K562 (cell line): ENCODE results near the gene AGPAT1. TPM values are rescaled to one million over a fixed set of nuclear protein-coding genes. Genes with fewer than 3 reads are reported as not detected.

Experiments used
- CAMTA2 ChIP-seq: fragments of 250-450 bp; sonication (Bioruptor Pico); conservative IDR thresholded peaks from 2 replicates; pipeline ENCODE4 v1.5.1; 2022
- HMGN3 ChIP-seq: IDR thresholded peaks from 2 replicates; pipeline ENCODE4 v1.6.1; 2011; ENCODE audit warnings: borderline replicate concordance, low read depth, mild to moderate bottlenecking, mixed read lengths, low read length; ENCODE audit not compliant: insufficient read length; ENCODE audit errors: extremely low read depth
- KLF16 ChIP-seq: IDR thresholded peaks from 2 replicates; pipeline ENCODE4 v1.6.1; 2016; ENCODE audit warnings: antibody characterized with exemption
- LEF1 ChIP-seq: fragments of 450-650 bp; IDR thresholded peaks from 2 replicates; pipeline ENCODE4 v1.6.1; 2016; ENCODE audit warnings: mild to moderate bottlenecking
- MYC ChIP-seq, 2 experiments: fragments of 250-450 bp in 1 of 2; sonication (Bioruptor Pico) in 1 of 2; IDR thresholded peaks; 2 replicates each; pipeline versions ENCODE4 v1.5.1 to v1.6.1; 2012 to 2021; ENCODE audit warnings: low read depth in 2 of 2, borderline replicate concordance in 1 of 2, improper control_type of control experiment in 1 of 2, low read length in 1 of 2, mild to moderate bottlenecking in 1 of 2, moderate library complexity in 1 of 2
- POLR2B ChIP-seq: fragments of 450-650 bp; IDR thresholded peaks from 2 replicates; pipeline ENCODE4 v1.6.1; 2018; ENCODE audit warnings: low read depth; ENCODE audit not compliant: partially characterized antibody
- RAD21 ChIP-seq, 2 experiments: fragments of 250-450 bp in 1 of 2; fragments of 450-650 bp in 1 of 2; sonication (Bioruptor Pico) in 1 of 2; formaldehyde crosslinking in 1 of 2; IDR thresholded peaks in 1 of 2; conservative IDR thresholded peaks in 1 of 2; 2 replicates each; pipeline versions ENCODE4 v1.4.0 to v1.8.0; 2020 to 2022; ENCODE audit warnings: mild to moderate bottlenecking in 2 of 2, moderate library complexity in 1 of 2
- SP1 ChIP-seq: sonication (generic); formaldehyde crosslinking; IDR thresholded peaks from 2 replicates; pipeline ENCODE4 v1.8.1; 2022; ENCODE audit warnings: mild to moderate bottlenecking, missing genetic modification reagents
- XRCC4 ChIP-seq: IDR thresholded peaks from one replicate; pipeline ENCODE4 v1.6.1; 2011; ENCODE audit not compliant: insufficient read depth, insufficient read length; ENCODE audit errors: extremely low read depth
- ZKSCAN3 ChIP-seq: fragments of 250-450 bp; sonication (Bioruptor Pico); IDR thresholded peaks from 2 replicates; pipeline ENCODE4 v1.4.0; 2020
- ZNF212 ChIP-seq: fragments of 450-650 bp; formaldehyde crosslinking; IDR thresholded peaks from 2 replicates; pipeline ENCODE4 v1.4.0; 2020; ENCODE audit warnings: mild to moderate bottlenecking
- ZNF431 ChIP-seq: sonication (generic); formaldehyde crosslinking; IDR thresholded peaks from 2 replicates; pipeline ENCODE4 v1.8.0; 2022; ENCODE audit warnings: mild to moderate bottlenecking, missing genetic modification reagents
- ZNF644 ChIP-seq: fragments of 200-800 bp; sonication (Bioruptor generic); IDR thresholded peaks from 2 replicates; pipeline ENCODE4 v1.6.1; 2016; ENCODE audit warnings: low read depth, missing genetic modification characterization, missing compliant biosample characterization
- polyA plus RNA-seq, 8 experiments: library from polyadenylated mRNA; depleted of rRNA in 4 of 8; stranded (reverse) in 5 of 8; unstranded in 3 of 8; fragments of >200 nt; fragmentation: Nextera tagmentation in 2 of 8; fragmentation: Illumina TruSeq in 1 of 8; extraction: Ambion mirVana in 2 of 8; extraction: Trizol in 1 of 8; gene quantifications; 2 replicates each; pipeline versions ENCODE4 v1.2.1 to v1.2.3, GENCODE V29; 2011 to 2014; ENCODE audit warnings: inconsistent platforms in 1 of 8, missing spikeins in 1 of 8
- total RNA-seq, 7 experiments: library from RNA; depleted of rRNA in 6 of 7; stranded (reverse); fragments of >200 nt in 6 of 7; fragmentation: Illumina TruSeq in 2 of 7; extraction: Trizol in 2 of 7; gene quantifications; 2 replicates each; pipeline versions ENCODE4 v1.2.1 to v1.2.3, GENCODE V29; 2011 to 2021; ENCODE audit warnings: low replicate concordance in 1 of 7
- TF ChIP-seq, protein P1 (sequence below): fragments of 250-450 bp; sonication (Bioruptor Pico); IDR thresholded peaks from 2 replicates; pipeline ENCODE4 v1.5.0; 2020; ENCODE audit warnings: mild to moderate bottlenecking, borderline replicate concordance
- TF ChIP-seq, protein P2 (sequence below): sonication (generic); formaldehyde crosslinking; IDR thresholded peaks from 2 replicates; pipeline ENCODE4 v1.8.0; 2022; ENCODE audit warnings: missing genetic modification reagents, mild to moderate bottlenecking, borderline replicate concordance
- TF ChIP-seq, protein P3 (sequence below): fragments of 450-650 bp; IDR thresholded peaks from 2 replicates; pipeline ENCODE4 v1.6.1; 2014; ENCODE audit warnings: low read depth, mild to moderate bottlenecking, moderate library complexity, borderline replicate concordance
- TF ChIP-seq, protein P4 (sequence below): fragments of 250-450 bp; sonication (Bioruptor Pico); IDR thresholded peaks from 2 replicates; pipeline ENCODE4 v1.4.0; 2020

Gene AGPAT1
- total and polyA plus RNA-seq, 9 of the 15 experiments (the other 6 are each of a cell fraction or from before 2014, with no cell fraction given) = 37.9 to 176 (median 69.4) TPM

DNA sequence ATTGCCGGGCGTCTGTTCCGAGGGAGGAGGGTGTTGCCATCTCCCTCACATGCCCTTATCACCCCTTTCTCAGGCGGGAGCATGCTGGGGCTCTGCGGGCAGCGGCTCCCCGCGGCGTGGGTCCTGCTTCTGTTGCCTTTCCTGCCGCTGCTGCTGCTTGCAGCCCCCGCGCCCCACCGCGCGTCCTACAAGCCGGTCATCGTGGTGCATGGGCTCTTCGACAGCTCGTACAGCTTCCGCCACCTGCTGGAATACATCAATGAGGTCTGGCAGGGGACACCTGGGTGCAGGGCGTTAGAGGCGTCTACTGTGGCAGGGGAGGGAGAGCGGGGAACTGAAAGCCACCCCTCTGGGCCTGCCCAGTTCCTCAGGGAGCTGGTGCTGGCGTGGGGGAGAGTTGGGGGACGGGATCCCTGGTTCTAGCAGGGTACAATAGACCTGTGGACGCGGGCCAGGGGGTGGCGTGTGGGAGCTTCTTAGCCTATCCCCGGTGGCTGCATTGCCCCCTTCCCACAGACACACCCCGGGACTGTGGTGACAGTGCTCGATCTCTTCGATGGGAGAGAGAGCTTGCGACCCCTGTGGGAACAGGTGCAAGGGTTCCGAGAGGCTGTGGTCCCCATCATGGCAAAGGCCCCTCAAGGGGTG, 21.2 kb downstream of the AGPAT1 start (continued):
- TF ChIP-seq, protein P1, sequence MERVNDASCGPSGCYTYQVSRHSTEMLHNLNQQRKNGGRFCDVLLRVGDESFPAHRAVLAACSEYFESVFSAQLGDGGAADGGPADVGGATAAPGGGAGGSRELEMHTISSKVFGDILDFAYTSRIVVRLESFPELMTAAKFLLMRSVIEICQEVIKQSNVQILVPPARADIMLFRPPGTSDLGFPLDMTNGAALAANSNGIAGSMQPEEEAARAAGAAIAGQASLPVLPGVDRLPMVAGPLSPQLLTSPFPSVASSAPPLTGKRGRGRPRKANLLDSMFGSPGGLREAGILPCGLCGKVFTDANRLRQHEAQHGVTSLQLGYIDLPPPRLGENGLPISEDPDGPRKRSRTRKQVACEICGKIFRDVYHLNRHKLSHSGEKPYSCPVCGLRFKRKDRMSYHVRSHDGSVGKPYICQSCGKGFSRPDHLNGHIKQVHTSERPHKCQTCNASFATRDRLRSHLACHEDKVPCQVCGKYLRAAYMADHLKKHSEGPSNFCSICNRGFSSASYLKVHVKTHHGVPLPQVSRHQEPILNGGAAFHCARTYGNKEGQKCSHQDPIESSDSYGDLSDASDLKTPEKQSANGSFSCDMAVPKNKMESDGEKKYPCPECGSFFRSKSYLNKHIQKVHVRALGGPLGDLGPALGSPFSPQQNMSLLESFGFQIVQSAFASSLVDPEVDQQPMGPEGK (CRISPR knock-in tag) = peak; percentile 71; the same call in 1 of the 2 replicates
- TF ChIP-seq XRCC4 (no peak), ZNF644 (tag) (no peak), KLF16 (peak; percentile 67; the same call in 1 of the 2 replicates), ZNF431 (CRISPR knock-in tag) (no peak), HMGN3 (peak; percentile 86), SP1 (CRISPR knock-in tag) (no peak), ZKSCAN3 (CRISPR knock-in tag) (no peak), CAMTA2 (no peak), MYC (IDR thresholded peaks at IDR 0.05; ENCODE audit: low read depth, low read length) (peak; percentile 87), MYC (CRISPR knock-in tag; IDR thresholded peaks at IDR 0.05; ENCODE audit: borderline replicate concordance, low read depth) (no peak), RAD21 (CRISPR knock-in tag; conservative IDR thresholded peaks at IDR 0.05 in 1 of 2, IDR thresholded peaks at IDR 0.05 in 1 of 2) (peak; percentile 90 to 93), LEF1 (no peak), POLR2B (no peak), ZNF212 (CRISPR knock-in tag) (no peak)
- TF ChIP-seq, protein P2, sequence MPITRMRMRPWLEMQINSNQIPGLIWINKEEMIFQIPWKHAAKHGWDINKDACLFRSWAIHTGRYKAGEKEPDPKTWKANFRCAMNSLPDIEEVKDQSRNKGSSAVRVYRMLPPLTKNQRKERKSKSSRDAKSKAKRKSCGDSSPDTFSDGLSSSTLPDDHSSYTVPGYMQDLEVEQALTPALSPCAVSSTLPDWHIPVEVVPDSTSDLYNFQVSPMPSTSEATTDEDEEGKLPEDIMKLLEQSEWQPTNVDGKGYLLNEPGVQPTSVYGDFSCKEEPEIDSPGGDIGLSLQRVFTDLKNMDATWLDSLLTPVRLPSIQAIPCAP (CRISPR knock-in tag) = no peak
- TF ChIP-seq, protein P3, sequence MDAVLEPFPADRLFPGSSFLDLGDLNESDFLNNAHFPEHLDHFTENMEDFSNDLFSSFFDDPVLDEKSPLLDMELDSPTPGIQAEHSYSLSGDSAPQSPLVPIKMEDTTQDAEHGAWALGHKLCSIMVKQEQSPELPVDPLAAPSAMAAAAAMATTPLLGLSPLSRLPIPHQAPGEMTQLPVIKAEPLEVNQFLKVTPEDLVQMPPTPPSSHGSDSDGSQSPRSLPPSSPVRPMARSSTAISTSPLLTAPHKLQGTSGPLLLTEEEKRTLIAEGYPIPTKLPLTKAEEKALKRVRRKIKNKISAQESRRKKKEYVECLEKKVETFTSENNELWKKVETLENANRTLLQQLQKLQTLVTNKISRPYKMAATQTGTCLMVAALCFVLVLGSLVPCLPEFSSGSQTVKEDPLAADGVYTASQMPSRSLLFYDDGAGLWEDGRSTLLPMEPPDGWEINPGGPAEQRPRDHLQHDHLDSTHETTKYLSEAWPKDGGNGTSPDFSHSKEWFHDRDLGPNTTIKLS = no peak; the same call in 1 of the 2 replicates
- TF ChIP-seq, protein P4, sequence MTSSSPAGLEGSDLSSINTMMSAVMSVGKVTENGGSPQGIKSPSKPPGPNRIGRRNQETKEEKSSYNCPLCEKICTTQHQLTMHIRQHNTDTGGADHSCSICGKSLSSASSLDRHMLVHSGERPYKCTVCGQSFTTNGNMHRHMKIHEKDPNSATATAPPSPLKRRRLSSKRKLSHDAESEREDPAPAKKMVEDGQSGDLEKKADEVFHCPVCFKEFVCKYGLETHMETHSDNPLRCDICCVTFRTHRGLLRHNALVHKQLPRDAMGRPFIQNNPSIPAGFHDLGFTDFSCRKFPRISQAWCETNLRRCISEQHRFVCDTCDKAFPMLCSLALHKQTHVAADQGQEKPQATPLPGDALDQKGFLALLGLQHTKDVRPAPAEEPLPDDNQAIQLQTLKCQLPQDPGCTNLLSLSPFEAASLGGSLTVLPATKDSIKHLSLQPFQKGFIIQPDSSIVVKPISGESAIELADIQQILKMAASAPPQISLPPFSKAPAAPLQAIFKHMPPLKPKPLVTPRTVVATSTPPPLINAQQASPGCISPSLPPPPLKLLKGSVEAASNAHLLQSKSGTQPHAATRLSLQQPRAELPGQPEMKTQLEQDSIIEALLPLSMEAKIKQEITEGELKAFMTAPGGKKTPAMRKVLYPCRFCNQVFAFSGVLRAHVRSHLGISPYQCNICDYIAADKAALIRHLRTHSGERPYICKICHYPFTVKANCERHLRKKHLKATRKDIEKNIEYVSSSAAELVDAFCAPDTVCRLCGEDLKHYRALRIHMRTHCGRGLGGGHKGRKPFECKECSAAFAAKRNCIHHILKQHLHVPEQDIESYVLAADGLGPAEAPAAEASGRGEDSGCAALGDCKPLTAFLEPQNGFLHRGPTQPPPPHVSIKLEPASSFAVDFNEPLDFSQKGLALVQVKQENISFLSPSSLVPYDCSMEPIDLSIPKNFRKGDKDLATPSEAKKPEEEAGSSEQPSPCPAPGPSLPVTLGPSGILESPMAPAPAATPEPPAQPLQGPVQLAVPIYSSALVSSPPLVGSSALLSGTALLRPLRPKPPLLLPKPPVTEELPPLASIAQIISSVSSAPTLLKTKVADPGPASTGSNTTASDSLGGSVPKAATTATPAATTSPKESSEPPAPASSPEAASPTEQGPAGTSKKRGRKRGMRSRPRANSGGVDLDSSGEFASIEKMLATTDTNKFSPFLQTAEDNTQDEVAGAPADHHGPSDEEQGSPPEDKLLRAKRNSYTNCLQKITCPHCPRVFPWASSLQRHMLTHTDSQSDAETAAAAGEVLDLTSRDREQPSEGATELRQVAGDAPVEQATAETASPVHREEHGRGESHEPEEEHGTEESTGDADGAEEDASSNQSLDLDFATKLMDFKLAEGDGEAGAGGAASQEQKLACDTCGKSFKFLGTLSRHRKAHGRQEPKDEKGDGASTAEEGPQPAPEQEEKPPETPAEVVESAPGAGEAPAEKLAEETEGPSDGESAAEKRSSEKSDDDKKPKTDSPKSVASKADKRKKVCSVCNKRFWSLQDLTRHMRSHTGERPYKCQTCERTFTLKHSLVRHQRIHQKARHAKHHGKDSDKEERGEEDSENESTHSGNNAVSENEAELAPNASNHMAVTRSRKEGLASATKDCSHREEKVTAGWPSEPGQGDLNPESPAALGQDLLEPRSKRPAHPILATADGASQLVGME (CRISPR knock-in tag) = no peak
